GM12891 (cell line): ENCODE results near the gene DMD.
A peak's percentile ranks its signal among the peaks of the same experiment; 100 is the strongest.

Experiments used
- DNase-seq: peaks from one replicate; pipeline ENCODE4 v3.0.0; 2011; ENCODE audit warnings: low spot score; ENCODE audit not compliant: insufficient read length
- FAIRE-seq: peaks from 2 replicates; lab custom pipeline; 2011; peaks lifted over from hg19 to GRCh38; lab: Jason Lieb, UNC
- PAX5 ChIP-seq: IDR thresholded peaks from 2 replicates; pipeline ENCODE4 v1.6.1; 2011; ENCODE audit warnings: low read length, moderate library complexity, mild to moderate bottlenecking; ENCODE audit not compliant: insufficient read depth, severe bottlenecking
- POLR2A ChIP-seq: IDR thresholded peaks from 2 replicates; pipeline ENCODE4 v1.6.1; 2011; ENCODE audit warnings: low read depth, low read length, control low read depth
- POLR2AphosphoS5 ChIP-seq: IDR thresholded peaks from 2 replicates; pipeline ENCODE4 v1.6.1; 2011; ENCODE audit warnings: low read depth, low read length, control low read depth
- POU2F2 ChIP-seq: IDR thresholded peaks from 2 replicates; pipeline ENCODE4 v1.6.1; 2011; ENCODE audit warnings: low read depth, mild to moderate bottlenecking, control low read depth, low read length, moderate library complexity
- SPI1 ChIP-seq: IDR thresholded peaks from 2 replicates; pipeline ENCODE4 v1.6.1; 2011; ENCODE audit warnings: low read depth, low read length, control low read depth
- TAF1 ChIP-seq: IDR thresholded peaks from 2 replicates; pipeline ENCODE4 v1.6.1; 2011; ENCODE audit warnings: low read depth, low read length, control low read depth

Gene DMD

DNA sequence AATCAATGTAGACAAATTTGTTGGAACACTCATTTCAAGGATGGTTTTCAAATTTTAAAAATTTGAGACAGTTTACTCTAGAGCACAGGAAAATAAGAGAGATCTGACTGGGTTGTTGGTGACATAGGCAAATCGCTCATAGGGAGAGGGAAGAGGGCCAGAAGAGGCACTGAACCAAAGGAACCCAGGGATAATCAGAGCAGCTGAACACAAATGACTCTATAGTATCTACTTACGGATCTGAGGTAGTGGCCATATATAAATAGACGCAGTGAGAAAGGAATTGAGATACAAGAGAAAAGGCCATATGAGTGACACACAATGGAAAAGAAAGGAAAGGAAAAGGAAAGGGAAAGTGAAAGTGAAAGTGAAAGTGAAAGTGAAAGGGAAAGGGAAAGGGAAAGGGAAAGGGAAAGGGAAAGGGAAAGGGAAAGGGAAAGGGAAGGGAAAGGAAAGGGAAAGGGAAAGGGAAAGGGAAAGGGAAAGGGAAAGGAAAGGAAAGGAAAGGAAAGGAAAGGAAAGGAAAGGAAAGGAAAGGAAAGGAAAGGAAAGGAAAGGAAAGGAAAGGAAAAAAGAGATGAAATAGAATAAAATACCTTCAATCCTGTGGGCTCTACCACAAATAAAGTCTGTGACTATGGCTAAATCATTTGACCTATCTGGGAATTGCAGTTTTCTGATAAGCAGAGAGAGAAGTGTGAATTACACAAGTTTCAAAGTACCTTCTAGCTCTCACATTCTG is 759.2 kb downstream of the DMD start:
- TF ChIP-seq POU2F2 (no peak), SPI1 (no peak)
- DNase-seq (no peak), FAIRE-seq (no peak)

DNA sequence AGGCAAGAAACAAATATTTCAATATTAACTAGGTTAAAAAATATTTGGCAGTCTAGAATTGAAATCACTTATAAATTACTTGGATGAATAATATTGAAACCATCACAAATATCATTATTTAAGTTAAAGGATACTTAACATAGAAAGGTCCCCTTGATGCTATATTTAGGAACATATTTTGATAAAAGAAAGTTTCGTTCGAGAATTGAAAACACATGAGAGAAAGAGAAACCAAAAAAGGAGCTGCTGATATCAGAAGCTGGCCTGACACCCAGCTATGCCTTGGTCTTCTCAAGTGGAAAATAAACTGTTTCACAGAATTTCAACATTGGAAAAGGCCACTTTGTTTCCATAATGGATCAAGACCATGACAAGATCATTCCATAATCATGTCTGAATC is 762.4 kb downstream of the DMD start:
- no peak for DNase-seq
- FAIRE-seq: no peak
- TF ChIP-seq PAX5: no peak
- TF ChIP-seq TAF1: no peak
- TF ChIP-seq POU2F2: no peak
- no peak for TF ChIP-seq POLR2A
- no peak for TF ChIP-seq SPI1
- no peak for TF ChIP-seq POLR2AphosphoS5

DNA sequence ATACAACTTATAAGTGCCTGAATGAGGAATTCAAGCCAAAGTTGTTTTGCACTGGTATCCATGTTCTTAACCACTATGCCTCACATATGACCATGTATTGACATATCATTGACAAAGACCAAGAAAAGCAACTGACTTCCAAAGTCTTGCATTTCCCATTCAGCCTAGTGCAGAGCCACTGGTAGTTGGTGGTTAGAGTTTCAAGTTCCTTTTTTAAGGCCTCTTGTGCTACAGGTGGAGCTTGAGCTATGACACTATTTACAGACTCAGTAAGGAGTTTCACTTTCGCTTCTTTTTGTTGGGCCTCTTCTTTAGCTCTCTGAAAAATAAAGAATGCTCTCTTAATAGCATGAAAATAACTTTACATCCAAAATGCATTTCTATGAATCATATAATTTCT is 763.0 kb downstream of the DMD start:
- FAIRE-seq (peak; percentile 75), DNase-seq (no peak)
- TF ChIP-seq POLR2AphosphoS5: no peak
- no peak for TF ChIP-seq PAX5
- peak; percentile 59 for TF ChIP-seq SPI1
- TF ChIP-seq POU2F2: no peak

DNA sequence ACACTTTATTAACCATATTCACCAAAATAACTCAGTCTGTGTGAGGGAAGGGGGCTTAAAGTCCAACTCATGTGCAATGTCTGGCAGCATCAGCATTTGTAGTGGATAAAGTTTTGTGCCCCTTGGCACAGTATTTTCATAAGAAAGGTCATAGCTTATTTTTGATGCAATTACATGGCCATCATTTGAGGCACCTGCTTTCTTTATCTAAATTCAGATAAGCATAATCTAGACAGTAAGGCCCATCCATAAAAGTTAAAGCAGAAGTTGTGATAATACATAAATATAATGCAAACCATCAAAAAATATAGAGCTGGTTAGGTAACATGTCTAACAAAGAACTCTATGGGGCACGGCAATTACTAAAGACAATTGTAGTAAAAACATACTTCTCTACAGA is 763.7 kb downstream of the DMD start:
- DNase-seq (no peak), FAIRE-seq (no peak)
- no peak for TF ChIP-seq POU2F2
- TF ChIP-seq TAF1: no peak
- no peak for TF ChIP-seq PAX5
- TF ChIP-seq POLR2A: no peak
- no peak for TF ChIP-seq SPI1
- no peak for TF ChIP-seq POLR2AphosphoS5

DNA sequence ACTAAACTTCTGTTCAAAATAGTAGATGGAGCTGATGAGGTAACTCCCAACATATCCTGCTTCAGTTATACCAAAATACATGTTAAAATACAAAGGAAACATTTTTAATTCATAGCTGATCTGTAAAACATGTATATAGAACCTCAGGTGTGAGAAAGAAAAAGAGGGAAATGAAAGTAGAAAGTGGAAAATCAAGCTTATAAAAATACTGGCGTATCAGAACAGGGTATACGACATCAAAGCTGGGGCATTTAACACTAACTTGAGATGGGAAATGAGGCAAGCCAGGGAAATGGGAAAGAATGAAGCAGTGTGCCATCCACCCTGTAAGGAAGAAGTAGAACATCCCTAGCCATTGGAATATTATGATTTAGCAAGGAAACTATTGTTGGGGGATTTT is 767.5 kb downstream of the DMD start:
- DNase-seq: no peak
- FAIRE-seq: peak; percentile 5
- TF ChIP-seq POU2F2: no peak
- no peak for TF ChIP-seq TAF1
- peak; percentile 31; the same call in 1 of the 2 replicates for TF ChIP-seq SPI1

DNA sequence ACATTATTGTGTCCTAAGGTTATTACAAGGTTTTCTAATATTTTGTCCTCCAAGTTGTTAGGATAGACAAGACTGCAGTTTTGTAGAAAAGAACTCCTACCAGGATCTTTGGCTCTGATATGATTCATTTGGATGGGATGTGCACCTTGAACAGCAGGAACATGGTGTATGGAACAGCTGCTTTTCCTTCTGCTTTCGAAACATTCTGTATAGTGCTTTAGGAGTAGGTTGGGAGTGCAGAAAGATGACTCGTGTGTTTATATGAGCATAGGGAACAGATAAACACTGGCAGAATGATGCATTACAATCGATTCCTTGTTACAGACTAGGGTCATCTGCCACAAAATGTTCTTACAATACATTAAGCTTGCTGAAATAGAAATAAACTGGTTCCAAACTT is 790.1 kb downstream of the DMD start:
- no peak for FAIRE-seq
- DNase-seq: no peak
- TF ChIP-seq POU2F2 (no peak), POLR2A (no peak), PAX5 (no peak)

DNA sequence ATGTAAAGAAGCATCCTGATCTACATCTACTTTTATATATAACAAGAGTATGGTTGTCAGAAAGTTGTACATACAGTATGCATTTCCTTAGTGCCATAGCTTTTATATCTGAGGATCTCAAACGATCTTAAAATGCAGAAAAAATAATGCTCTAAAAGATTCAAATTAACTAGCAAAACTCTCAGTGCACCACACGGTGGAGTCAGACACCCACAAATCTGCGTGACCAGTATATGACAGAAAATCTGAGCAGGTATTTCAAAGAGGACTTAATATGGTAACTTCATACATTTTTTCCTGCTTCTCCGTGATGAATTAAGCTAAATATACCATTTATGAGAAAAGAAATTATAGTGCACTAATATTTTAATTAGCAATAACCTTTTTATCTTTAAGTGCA is 803.0 kb downstream of the DMD start:
- no peak for FAIRE-seq
- TF ChIP-seq SPI1 (no peak), PAX5 (no peak), TAF1 (no peak), POU2F2 (no peak), POLR2AphosphoS5 (no peak), POLR2A (no peak)
- DNase-seq: no peak

DNA sequence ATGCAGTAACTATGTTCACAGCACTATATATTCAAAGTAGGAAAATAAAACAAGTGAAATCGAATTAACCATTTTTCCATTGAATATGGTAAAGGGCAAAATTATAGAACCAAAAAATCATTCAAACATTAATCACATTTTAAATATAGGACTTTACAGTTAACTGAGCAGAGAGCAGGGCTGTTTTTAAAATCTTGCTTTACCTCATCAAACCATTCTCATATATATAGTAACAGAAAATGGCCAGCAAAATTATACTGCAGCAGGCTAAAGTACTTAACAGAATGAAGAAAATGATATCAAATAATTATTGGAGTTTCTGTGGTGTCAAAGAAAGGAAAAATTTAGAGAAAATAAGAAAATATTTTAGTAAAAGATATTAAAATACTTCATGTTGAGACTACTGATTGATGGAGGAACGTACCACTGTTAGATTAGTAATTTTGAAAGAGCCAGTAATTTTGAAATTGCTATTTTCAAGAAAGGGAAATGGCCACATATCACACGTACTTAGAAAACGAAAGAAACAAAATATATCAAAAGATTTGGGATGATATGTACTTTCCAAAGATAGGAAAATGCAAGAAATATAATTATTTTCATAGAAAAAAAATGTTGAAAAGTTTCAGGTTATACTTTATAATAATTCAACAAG is 813.7 kb downstream of the DMD start:
- TF ChIP-seq TAF1 (no peak), PAX5 (no peak), SPI1 (peak; percentile 7; the same call in 1 of the 2 replicates), POLR2AphosphoS5 (no peak)
- FAIRE-seq (no peak), DNase-seq (no peak)

DNA sequence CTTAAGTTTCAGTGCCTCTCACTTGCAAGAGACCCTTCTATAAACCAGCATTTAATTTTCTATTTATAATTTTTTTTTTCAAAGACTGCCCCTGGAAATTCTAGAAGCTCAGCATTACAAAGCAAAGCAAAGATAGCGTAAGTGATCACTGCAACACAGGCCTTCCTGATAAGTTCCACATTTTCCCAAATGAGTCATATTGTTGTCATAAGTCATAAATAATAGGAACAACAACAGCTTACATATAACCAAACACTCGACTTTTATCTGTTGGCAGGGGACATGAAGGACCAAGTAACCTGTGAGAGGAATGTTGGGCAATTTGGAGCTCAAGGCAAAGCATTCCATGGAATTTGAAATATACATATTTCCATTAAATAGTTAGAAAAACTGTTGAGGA is 815.5 kb downstream of the DMD start:
- FAIRE-seq (no peak), DNase-seq (no peak)
- TF ChIP-seq PAX5: no peak
- no peak for TF ChIP-seq POU2F2
- TF ChIP-seq POLR2AphosphoS5: no peak
- no peak for TF ChIP-seq TAF1
- no peak for TF ChIP-seq POLR2A
- TF ChIP-seq SPI1: no peak

DNA sequence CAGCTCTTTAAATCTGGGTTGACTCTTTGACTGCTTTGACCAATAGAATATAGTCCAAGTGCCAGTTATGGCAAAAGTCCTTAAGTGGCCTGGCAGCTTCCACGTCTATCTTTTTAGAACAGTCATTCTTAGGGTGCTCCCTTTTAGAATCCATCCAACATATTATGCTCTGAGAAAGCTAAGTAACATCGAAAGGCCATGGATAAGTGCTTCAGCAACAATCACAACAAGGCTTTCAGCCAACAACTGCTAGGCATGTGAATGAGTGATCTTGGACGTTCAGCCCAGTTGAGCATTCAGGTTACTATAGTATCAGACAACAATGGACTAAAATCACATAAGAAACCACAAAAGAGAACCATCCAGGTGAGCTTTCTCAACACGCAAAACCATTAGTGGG is 818.7 kb downstream of the DMD start:
- no peak for TF ChIP-seq TAF1
- TF ChIP-seq SPI1: no peak
- no peak for TF ChIP-seq POLR2AphosphoS5
- TF ChIP-seq POU2F2: no peak
- TF ChIP-seq PAX5: no peak
- TF ChIP-seq POLR2A: no peak
- DNase-seq (no peak), FAIRE-seq (no peak)
